ENCODE data around the gene ERBB4.

ERBB4 gene

GRCh38 chr2:211903961-211904360, 634.6 kb downstream of the ERBB4 start:
- no peak for DNase-seq (ENCODE audit: low spot score)

- DNase-seq (ENCODE audit: low spot score) = no peak
These were observed 637.3 kb downstream of the ERBB4 start for GRCh38 chr2:211901226-211901846.

GRCh38 chr2:211900518-211900917, 638.1 kb downstream of the ERBB4 start:
- no peak for DNase-seq (ENCODE audit: low spot score)

GRCh38 chr2:211900000-211900399, 638.6 kb downstream of the ERBB4 start:
- no peak for DNase-seq (ENCODE audit: low spot score)

GRCh38 chr2:211898702-211899101, 639.9 kb downstream of the ERBB4 start:
- no peak for DNase-seq (ENCODE audit: low spot score)

GRCh38 chr2:211881449-211881848, 657.2 kb downstream of the ERBB4 start:
- DNase-seq (ENCODE audit: low spot score) = no peak

GRCh38 chr2:211879323-211879722, 659.3 kb downstream of the ERBB4 start:
- DNase-seq (ENCODE audit: low spot score) = peak; percentile 7

GRCh38 chr2:211877061-211877460, 661.5 kb downstream of the ERBB4 start:
- no peak for DNase-seq (ENCODE audit: low spot score)

- no peak for DNase-seq (ENCODE audit: low spot score)
These were observed 663.1 kb downstream of the ERBB4 start for GRCh38 chr2:211875488-211875887.

GRCh38 chr2:211868996-211869533, 669.5 kb downstream of the ERBB4 start:
- no peak for DNase-seq (ENCODE audit: low spot score)

GRCh38 chr2:211867845-211868451, 670.7 kb downstream of the ERBB4 start:
- DNase-seq (ENCODE audit: low spot score) = no peak

- no peak for DNase-seq (ENCODE audit: low spot score)
These were observed 674.3 kb downstream of the ERBB4 start for GRCh38 chr2:211864328-211864727.

- DNase-seq (ENCODE audit: low spot score) = no peak
These were observed 678.4 kb downstream of the ERBB4 start for GRCh38 chr2:211860224-211860623.

- DNase-seq (ENCODE audit: low spot score) = no peak
These were observed 683.8 kb downstream of the ERBB4 start for GRCh38 chr2:211854832-211855231.

- no peak for DNase-seq (ENCODE audit: low spot score)
These were observed 691.9 kb downstream of the ERBB4 start for GRCh38 chr2:211846714-211847113.

GRCh38 chr2:211846036-211846400, 692.6 kb downstream of the ERBB4 start:
- DNase-seq (ENCODE audit: low spot score) = no peak

- no peak for DNase-seq (ENCODE audit: low spot score)
These were observed 693.1 kb downstream of the ERBB4 start for GRCh38 chr2:211845338-211846035.

- DNase-seq (ENCODE audit: low spot score) = no peak
These were observed 700.9 kb downstream of the ERBB4 start for GRCh38 chr2:211837706-211838105.

- DNase-seq (ENCODE audit: low spot score) = no peak
These were observed 701.4 kb downstream of the ERBB4 start for GRCh38 chr2:211837206-211837605.

- no peak for DNase-seq (ENCODE audit: low spot score)
These were observed 702.2 kb downstream of the ERBB4 start for GRCh38 chr2:211836409-211836808.

- no peak for DNase-seq (ENCODE audit: low spot score)
These were observed 702.9 kb downstream of the ERBB4 start for GRCh38 chr2:211835695-211836094.

GRCh38 chr2:211833582-211834279, 704.9 kb downstream of the ERBB4 start:
- DNase-seq (ENCODE audit: low spot score) = no peak

- DNase-seq (ENCODE audit: low spot score) = no peak
These were observed 708.9 kb downstream of the ERBB4 start for GRCh38 chr2:211829725-211830124.

Measured in GM03348 (cell line).